COLO668 (cell line): ENCODE data around the gene PRDM13.
"Not testable (repeated sequence)": the region's sequence is repeated elsewhere in the genome, so short reads cannot be mapped to it uniquely, and the experiment has no call there.

Experiments used
- DNase-seq: peaks from one replicate; lab custom pipeline; 2025; ENCODE audit not compliant: unreplicated experiment; lab: John Stamatoyannopoulos, UW

Gene PRDM13

GRCh38 chr6:99622044-99622443, 15.4 kb downstream of the PRDM13 start:
- not testable (repeated sequence) for DNase-seq

- no peak for DNase-seq
Measured at GRCh38 chr6:99629293-99629692, 22.7 kb downstream of the PRDM13 start.

GRCh38 chr6:99637629-99638028, 31.0 kb downstream of the PRDM13 start:
- DNase-seq = no peak

GRCh38 chr6:99638358-99638757, 31.7 kb downstream of the PRDM13 start:
- DNase-seq = not testable (repeated sequence)

GRCh38 chr6:99641270-99641669, 34.6 kb downstream of the PRDM13 start:
- no peak for DNase-seq

DNA sequence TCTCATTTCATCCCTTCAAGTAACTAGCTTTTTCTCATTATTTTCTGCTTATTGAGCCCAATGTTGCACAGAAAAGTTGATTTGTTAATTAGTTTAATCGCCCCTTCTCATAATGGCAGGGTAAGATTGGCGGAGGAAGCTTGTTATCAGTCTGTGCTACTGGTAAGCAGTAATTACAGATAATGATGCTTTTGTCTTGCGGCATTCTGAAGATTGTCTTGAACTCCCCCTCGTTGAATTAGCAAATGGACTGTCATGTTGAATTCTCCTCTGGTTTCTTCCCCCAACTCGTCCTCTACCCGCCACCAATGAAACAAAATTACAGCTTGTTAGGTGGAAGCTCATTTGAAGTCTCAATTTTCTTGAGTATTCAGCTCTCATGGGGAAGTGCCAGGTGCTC, 39.4 kb downstream of the PRDM13 start:
- DNase-seq = no peak

DNA sequence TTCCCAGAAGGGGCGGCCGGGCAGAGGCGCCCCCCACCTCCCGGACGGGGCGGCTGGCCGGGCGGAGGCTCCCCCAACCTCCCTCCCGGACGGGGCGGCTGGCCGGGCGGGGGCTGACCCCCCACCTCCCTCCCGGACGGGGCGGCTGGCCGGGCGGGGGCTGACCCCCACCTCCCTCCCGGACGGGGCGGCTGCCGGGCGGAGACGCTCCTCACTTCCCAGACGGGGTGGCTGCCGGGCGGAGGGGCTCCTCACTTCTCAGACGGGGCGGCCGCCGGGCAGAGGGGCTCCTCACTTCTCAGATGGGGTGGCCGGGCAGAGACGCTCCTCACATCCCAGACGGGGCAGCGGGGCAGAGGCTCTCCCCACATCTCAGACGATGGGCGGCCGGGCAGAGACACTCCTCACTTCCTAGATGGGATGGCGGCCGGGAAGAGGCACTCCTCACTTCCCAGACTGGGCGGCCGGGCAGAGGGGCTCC, 43.5 kb downstream of the PRDM13 start:
- DNase-seq = not testable (repeated sequence)

DNA sequence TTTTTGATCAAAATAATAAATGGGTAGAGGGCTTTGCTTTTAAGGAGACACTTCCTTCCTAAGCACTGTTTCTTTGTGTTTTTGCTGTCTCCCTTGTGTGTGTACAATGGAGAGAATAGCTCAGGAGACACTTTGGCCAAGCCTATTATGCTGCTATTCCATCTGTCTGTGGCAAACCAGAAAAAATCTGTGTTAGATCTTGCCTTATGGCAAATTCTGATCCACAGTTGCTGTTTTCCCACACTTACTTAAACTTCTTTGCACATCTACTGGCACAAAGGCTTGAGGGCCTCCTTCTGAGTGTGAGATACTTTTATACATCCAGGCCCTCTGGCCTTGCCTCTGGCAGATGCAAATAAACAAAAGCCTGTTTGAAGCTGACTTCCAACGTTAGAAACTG, 53.6 kb downstream of the PRDM13 start:
- no peak for DNase-seq

DNA sequence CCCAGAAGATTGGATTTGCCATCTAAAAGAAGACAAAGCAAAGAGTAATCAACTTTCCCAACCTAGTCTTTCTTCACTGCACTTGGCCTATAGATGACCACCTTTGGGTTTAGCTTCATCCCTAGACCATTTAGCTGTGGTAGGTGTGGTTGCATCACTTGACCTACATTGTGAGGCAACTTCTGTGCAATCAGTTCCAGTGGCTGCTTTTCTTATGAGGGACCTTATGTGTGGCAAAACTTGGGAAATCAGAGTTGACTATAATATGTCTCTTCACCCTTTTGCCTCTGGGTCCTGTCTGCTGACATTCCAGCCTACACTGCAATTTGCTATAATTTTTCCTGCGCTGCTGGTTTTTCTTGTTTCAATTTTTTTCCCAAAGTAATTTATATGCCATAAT, 55.2 kb downstream of the PRDM13 start:
- DNase-seq = no peak

DNA sequence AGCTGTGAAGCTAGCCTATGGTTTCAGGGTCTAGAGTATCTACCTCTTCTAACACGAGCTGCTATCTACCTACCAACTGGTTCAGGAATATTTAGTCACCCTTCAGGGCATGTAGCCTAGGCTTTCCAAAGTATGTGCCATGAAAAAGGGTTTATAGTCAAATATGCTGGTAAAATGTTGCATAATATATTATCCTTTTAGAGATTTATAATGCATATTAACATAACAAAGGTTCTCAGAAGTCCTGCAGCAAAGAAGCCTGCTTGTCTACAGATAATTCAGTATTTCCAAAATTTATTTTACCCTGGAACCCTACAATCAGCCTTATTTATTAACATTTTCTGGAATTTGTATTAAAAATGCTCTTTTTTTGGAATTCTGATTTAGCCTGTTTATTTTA, 56.0 kb downstream of the PRDM13 start:
- no peak for DNase-seq
